GM23338 (cell line): ENCODE results near the gene KIAA0513. TPM values are rescaled to one million over a fixed set of nuclear protein-coding genes. Genes with fewer than 3 reads are reported as not detected.

Source experiments
- ATAC-seq: fragments of 200-7000 bp; cut with Tn5 transposase; 3 replicates; pipeline ENCODE4 v1.9.1; 2020
- DNase-seq: peaks from one replicate; pipeline ENCODE4 v3.0.0-alpha.2; 2015; ENCODE audit warnings: low spot score
- H2AFZ ChIP-seq: fragments of 200-600 bp; sonication (generic); 2 replicates; pipeline ENCODE4 v1.8.0; 2016; ENCODE audit warnings: antibody characterized with exemption, mild to moderate bottlenecking, moderate library complexity
- H3F3A ChIP-seq: fragments of 200-600 bp; sonication (generic); replicated peaks from 2 replicates; pipeline ENCODE4 v1.8.0; 2017; ENCODE audit warnings: antibody characterized with exemption, mixed run types, low read depth
- H3K27ac ChIP-seq: fragments of 200-600 bp; sonication (generic); 2 replicates; pipeline ENCODE4 v1.6.1; 2016; ENCODE audit warnings: low read depth
- H3K27me3 ChIP-seq: fragments of 200-600 bp; sonication (generic); 2 replicates; pipeline ENCODE4 v1.8.0; 2016; ENCODE audit warnings: mild to moderate bottlenecking, mixed run types, moderate library complexity; ENCODE audit not compliant: insufficient read depth
- H3K36me3 ChIP-seq: fragments of 200-600 bp; sonication (generic); 2 replicates; pipeline ENCODE4 v1.8.0; 2016; ENCODE audit warnings: mild to moderate bottlenecking; ENCODE audit not compliant: insufficient read depth
- H3K4me1 ChIP-seq: fragments of 200-600 bp; sonication (generic); 2 replicates; pipeline ENCODE4 v1.8.0; 2016; ENCODE audit warnings: mild to moderate bottlenecking, moderate library complexity; ENCODE audit not compliant: insufficient read depth
- H3K4me2 ChIP-seq: fragments of 200-600 bp; sonication (generic); 2 replicates; pipeline ENCODE4 v1.7.1; 2017; ENCODE audit warnings: mixed run types
- H3K4me3 ChIP-seq: fragments of 200-600 bp; sonication (generic); 2 replicates; pipeline ENCODE4 v1.6.1; 2016; ENCODE audit warnings: mixed run types
- H3K79me2 ChIP-seq: fragments of 200-600 bp; sonication (generic); replicated peaks from 2 replicates; pipeline ENCODE4 v1.8.0; 2017; ENCODE audit warnings: mild to moderate bottlenecking; ENCODE audit not compliant: insufficient read depth
- H3K9me2 ChIP-seq: fragments of 200-600 bp; sonication (generic); 2 replicates; pipeline ENCODE4 v1.8.0; 2017; ENCODE audit not compliant: insufficient read depth
- H4K20me1 ChIP-seq: fragments of 200-600 bp; sonication (generic); replicated peaks from 2 replicates; pipeline ENCODE4 v1.8.0; 2017; ENCODE audit warnings: mild to moderate bottlenecking; ENCODE audit not compliant: insufficient read depth
- H3K27ac Mint-ChIP-seq: 2 replicates; pipeline ENCODE4 v1.8.0; 2020; ENCODE audit warnings: inconsistent platforms, mild to moderate bottlenecking, moderate library complexity, mixed read lengths
- H3K27me3 Mint-ChIP-seq: 3 replicates; pipeline ENCODE4 v1.8.0; 2022; ENCODE audit warnings: low read depth, mild to moderate bottlenecking, moderate library complexity, mixed read lengths, inconsistent platforms; ENCODE audit not compliant: insufficient read depth, poor library complexity
- H3K36me3 Mint-ChIP-seq: 3 replicates; pipeline ENCODE4 v1.8.0; 2021; ENCODE audit warnings: low read depth, mild to moderate bottlenecking, inconsistent platforms, moderate library complexity, mixed read lengths
- H3K4me1 Mint-ChIP-seq: 3 replicates; pipeline ENCODE4 v1.8.0; 2020; ENCODE audit warnings: mild to moderate bottlenecking, inconsistent platforms, mixed read lengths
- H3K4me3 Mint-ChIP-seq: 3 replicates; pipeline ENCODE4 v1.8.0; 2021; ENCODE audit warnings: moderate library complexity, mild to moderate bottlenecking, inconsistent platforms, mixed read lengths
- H3K9me3 Mint-ChIP-seq: 3 replicates; pipeline ENCODE4 v1.8.0; 2020; ENCODE audit warnings: moderate library complexity, mild to moderate bottlenecking, inconsistent platforms, mixed read lengths
- CREB1 ChIP-seq: fragments of 250-450 bp; sonication (Bioruptor Pico); IDR thresholded peaks from 2 replicates; pipeline ENCODE4 v1.5.0; 2020; ENCODE audit warnings: low read depth, mild to moderate bottlenecking, moderate library complexity
- EZH2 ChIP-seq: fragments of 200-600 bp; sonication (generic); IDR thresholded peaks from one replicate; pipeline ENCODE4 v1.8.0; 2017; ENCODE audit warnings: antibody characterized with exemption, mild to moderate bottlenecking, low read depth; ENCODE audit not compliant: unreplicated experiment
- EZH2phosphoT487 ChIP-seq: fragments of 200-600 bp; sonication (generic); IDR thresholded peaks from one replicate; pipeline ENCODE4 v1.8.1; 2018; ENCODE audit warnings: antibody characterized with exemption; ENCODE audit not compliant: unreplicated experiment
- JUNB ChIP-seq: IDR thresholded peaks from one replicate; pipeline ENCODE4 v1.6.1; 2016; ENCODE audit warnings: antibody characterized with exemption; ENCODE audit not compliant: unreplicated experiment
- NANOG ChIP-seq: IDR thresholded peaks from 2 replicates; pipeline ENCODE4 v1.6.1; 2016; ENCODE audit warnings: antibody characterized with exemption, borderline replicate concordance
- POLR2AphosphoS5 ChIP-seq: IDR thresholded peaks from 2 replicates; pipeline ENCODE4 v1.6.1; 2016; ENCODE audit warnings: antibody characterized with exemption, low read depth
- ZNF114 ChIP-seq: fragments of 250-450 bp; sonication (Bioruptor Pico); IDR thresholded peaks from 2 replicates; pipeline ENCODE4 v1.5.0; 2020; ENCODE audit warnings: mild to moderate bottlenecking, moderate library complexity
- ZNF331 ChIP-seq: fragments of 250-450 bp; sonication (Bioruptor Pico); IDR thresholded peaks from 2 replicates; pipeline ENCODE4 v1.5.0; 2020; ENCODE audit warnings: low read depth, mild to moderate bottlenecking, moderate library complexity
- polyA plus RNA-seq: library from polyadenylated mRNA; unstranded; fragments of >200 nt; fragmentation: Nextera tagmentation; extraction: Ambion mirVana; gene quantifications from 2 replicates; pipeline ENCODE4 v1.2.1, GENCODE V29; 2016
- total RNA-seq: library from RNA; depleted of rRNA; stranded (reverse); fragments of >200 nt; shearing (Covaris generic); gene quantifications from 2 replicates; pipeline ENCODE4 v1.2.3, GENCODE V29; 2014
- TF ChIP-seq, protein P1 (sequence below): fragments of 250-450 bp; sonication (Bioruptor Pico); IDR thresholded peaks from 2 replicates; pipeline ENCODE4 v1.5.0; 2020; ENCODE audit warnings: mild to moderate bottlenecking, moderate library complexity
- TF ChIP-seq, protein P2 (sequence below): IDR thresholded peaks from one replicate; pipeline ENCODE4 v1.6.1; 2018; ENCODE audit warnings: antibody characterized with exemption; ENCODE audit not compliant: unreplicated experiment
- TF ChIP-seq, protein P3 (sequence below), 2 experiments: fragments of 200-600 bp in 1 of 2; sonication (generic) in 1 of 2; conservative IDR thresholded peaks; 2 replicates each; pipeline versions ENCODE4 v1.5.1 to v1.6.1; 2016 to 2017; ENCODE audit warnings: antibody characterized with exemption in 2 of 2, low read depth in 2 of 2, mild to moderate bottlenecking in 2 of 2, moderate library complexity in 1 of 2

KIAA0513 gene
- total and polyA plus RNA-seq, 2 experiments from 2014 or later: 2.1 to 8.7 TPM

DNA sequence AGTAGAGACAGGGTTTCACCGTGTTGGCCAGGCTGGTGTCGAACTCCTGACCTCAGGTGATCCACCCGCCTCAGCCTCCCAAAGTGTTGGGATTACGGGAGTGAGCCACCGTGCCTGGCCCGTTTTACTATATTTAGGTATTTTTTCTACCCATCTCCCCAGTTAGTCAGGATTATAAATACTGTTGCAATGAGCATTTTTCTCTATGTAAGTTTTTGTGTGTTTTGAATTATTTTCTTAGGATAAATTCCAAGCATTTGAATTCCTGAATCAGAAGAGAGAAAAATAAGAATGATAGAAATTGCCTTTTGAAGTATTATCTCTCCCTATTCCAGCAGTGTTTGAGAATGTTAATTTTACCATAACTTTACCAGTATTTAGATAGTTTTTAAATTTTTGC lies 36.6 kb downstream of the KIAA0513 start:
- no peaks in the 10 kb centered on the region for H4K20me1 ChIP-seq
- Mint-ChIP-seq H3K4me1 (peaks cover 30% of the 10 kb centered on the region), H3K27ac (no peak overlapping the region), H3K4me3 (no peak overlapping the region), H3K9me3 (no peaks in the 10 kb centered on the region), H3K27me3 (peaks cover 18% of the 10 kb centered on the region), H3K36me3 (no peaks in the 10 kb centered on the region)
- ATAC-seq (no peak), DNase-seq (no peak)
- no peak overlapping the region for H2AFZ ChIP-seq
- no peak overlapping the region for H3K4me2 ChIP-seq
- no peak overlapping the region for H3K4me3 ChIP-seq
- TF ChIP-seq, protein P1, sequence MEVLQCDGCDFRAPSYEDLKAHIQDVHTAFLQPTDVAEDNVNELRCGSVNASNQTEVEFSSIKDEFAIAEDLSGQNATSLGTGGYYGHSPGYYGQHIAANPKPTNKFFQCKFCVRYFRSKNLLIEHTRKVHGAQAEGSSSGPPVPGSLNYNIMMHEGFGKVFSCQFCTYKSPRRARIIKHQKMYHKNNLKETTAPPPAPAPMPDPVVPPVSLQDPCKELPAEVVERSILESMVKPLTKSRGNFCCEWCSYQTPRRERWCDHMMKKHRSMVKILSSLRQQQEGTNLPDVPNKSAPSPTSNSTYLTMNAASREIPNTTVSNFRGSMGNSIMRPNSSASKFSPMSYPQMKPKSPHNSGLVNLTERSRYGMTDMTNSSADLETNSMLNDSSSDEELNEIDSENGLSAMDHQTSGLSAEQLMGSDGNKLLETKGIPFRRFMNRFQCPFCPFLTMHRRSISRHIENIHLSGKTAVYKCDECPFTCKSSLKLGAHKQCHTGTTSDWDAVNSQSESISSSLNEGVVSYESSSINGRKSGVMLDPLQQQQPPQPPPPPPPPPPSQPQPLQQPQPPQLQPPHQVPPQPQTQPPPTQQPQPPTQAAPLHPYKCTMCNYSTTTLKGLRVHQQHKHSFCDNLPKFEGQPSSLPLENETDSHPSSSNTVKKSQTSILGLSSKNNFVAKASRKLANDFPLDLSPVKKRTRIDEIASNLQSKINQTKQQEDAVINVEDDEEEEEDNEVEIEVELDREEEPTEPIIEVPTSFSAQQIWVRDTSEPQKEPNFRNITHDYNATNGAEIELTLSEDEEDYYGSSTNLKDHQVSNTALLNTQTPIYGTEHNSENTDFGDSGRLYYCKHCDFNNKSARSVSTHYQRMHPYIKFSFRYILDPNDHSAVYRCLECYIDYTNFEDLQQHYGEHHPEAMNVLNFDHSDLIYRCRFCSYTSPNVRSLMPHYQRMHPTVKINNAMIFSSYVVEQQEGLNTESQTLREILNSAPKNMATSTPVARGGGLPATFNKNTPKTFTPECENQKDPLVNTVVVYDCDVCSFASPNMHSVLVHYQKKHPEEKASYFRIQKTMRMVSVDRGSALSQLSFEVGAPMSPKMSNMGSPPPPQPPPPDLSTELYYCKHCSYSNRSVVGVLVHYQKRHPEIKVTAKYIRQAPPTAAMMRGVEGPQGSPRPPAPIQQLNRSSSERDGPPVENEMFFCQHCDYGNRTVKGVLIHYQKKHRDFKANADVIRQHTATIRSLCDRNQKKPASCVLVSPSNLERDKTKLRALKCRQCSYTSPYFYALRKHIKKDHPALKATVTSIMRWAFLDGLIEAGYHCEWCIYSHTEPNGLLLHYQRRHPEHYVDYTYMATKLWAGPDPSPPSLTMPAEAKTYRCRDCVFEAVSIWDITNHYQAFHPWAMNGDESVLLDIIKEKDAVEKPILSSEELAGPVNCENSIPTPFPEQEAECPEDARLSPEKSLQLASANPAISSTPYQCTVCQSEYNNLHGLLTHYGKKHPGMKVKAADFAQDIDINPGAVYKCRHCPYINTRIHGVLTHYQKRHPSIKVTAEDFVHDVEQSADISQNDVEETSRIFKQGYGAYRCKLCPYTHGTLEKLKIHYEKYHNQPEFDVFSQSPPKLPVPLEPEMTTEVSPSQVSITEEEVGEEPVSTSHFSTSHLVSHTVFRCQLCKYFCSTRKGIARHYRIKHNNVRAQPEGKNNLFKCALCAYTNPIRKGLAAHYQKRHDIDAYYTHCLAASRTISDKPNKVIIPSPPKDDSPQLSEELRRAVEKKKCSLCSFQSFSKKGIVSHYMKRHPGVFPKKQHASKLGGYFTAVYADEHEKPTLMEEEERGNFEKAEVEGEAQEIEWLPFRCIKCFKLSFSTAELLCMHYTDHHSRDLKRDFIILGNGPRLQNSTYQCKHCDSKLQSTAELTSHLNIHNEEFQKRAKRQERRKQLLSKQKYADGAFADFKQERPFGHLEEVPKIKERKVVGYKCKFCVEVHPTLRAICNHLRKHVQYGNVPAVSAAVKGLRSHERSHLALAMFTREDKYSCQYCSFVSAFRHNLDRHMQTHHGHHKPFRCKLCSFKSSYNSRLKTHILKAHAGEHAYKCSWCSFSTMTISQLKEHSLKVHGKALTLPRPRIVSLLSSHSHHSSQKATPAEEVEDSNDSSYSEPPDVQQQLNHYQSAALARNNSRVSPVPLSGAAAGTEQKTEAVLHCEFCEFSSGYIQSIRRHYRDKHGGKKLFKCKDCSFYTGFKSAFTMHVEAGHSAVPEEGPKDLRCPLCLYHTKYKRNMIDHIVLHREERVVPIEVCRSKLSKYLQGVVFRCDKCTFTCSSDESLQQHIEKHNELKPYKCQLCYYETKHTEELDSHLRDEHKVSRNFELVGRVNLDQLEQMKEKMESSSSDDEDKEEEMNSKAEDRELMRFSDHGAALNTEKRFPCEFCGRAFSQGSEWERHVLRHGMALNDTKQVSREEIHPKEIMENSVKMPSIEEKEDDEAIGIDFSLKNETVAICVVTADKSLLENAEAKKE (CRISPR knock-in tag): no peak
- no peak for TF ChIP-seq ZNF114 (CRISPR knock-in tag)
- TF ChIP-seq JUNB: no peak
- no peak for TF ChIP-seq POLR2AphosphoS5
- TF ChIP-seq, protein P2, sequence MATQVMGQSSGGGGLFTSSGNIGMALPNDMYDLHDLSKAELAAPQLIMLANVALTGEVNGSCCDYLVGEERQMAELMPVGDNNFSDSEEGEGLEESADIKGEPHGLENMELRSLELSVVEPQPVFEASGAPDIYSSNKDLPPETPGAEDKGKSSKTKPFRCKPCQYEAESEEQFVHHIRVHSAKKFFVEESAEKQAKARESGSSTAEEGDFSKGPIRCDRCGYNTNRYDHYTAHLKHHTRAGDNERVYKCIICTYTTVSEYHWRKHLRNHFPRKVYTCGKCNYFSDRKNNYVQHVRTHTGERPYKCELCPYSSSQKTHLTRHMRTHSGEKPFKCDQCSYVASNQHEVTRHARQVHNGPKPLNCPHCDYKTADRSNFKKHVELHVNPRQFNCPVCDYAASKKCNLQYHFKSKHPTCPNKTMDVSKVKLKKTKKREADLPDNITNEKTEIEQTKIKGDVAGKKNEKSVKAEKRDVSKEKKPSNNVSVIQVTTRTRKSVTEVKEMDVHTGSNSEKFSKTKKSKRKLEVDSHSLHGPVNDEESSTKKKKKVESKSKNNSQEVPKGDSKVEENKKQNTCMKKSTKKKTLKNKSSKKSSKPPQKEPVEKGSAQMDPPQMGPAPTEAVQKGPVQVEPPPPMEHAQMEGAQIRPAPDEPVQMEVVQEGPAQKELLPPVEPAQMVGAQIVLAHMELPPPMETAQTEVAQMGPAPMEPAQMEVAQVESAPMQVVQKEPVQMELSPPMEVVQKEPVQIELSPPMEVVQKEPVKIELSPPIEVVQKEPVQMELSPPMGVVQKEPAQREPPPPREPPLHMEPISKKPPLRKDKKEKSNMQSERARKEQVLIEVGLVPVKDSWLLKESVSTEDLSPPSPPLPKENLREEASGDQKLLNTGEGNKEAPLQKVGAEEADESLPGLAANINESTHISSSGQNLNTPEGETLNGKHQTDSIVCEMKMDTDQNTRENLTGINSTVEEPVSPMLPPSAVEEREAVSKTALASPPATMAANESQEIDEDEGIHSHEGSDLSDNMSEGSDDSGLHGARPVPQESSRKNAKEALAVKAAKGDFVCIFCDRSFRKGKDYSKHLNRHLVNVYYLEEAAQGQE: no peak
- TF ChIP-seq EZH2: no peak
- no peak for TF ChIP-seq NANOG
- no peak for TF ChIP-seq ZNF331
- TF ChIP-seq EZH2phosphoT487: no peak
- TF ChIP-seq CREB1 (CRISPR knock-in tag): no peak
- TF ChIP-seq, protein P3, sequence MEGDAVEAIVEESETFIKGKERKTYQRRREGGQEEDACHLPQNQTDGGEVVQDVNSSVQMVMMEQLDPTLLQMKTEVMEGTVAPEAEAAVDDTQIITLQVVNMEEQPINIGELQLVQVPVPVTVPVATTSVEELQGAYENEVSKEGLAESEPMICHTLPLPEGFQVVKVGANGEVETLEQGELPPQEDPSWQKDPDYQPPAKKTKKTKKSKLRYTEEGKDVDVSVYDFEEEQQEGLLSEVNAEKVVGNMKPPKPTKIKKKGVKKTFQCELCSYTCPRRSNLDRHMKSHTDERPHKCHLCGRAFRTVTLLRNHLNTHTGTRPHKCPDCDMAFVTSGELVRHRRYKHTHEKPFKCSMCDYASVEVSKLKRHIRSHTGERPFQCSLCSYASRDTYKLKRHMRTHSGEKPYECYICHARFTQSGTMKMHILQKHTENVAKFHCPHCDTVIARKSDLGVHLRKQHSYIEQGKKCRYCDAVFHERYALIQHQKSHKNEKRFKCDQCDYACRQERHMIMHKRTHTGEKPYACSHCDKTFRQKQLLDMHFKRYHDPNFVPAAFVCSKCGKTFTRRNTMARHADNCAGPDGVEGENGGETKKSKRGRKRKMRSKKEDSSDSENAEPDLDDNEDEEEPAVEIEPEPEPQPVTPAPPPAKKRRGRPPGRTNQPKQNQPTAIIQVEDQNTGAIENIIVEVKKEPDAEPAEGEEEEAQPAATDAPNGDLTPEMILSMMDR (conservative IDR thresholded peaks at IDR 0.05; ENCODE audit: low read depth in 2 of 2): no peak
- H3K79me2 ChIP-seq: no peaks in the 10 kb centered on the region
- H3K27ac ChIP-seq: no peak overlapping the region
- H3K9me2 ChIP-seq: no peaks in the 10 kb centered on the region
- H3F3A ChIP-seq: 0 out of 2 replicates have a peak, but pooled peaks cover 5% of the 10 kb centered on the region
- no peaks in the 10 kb centered on the region for H3K27me3 ChIP-seq
- no peaks in the 10 kb centered on the region for H3K36me3 ChIP-seq
- peaks cover 15% of the 10 kb centered on the region for H3K4me1 ChIP-seq
